Stimulated activated CD8-positive, alpha-beta memory T cell treated with anti-CD3 and anti-CD28 coated beads, Interleukin-15, amount 100 ng/mL, for 4 hours (primary cell): ENCODE data around the gene MS4A15.
A peak's percentile ranks its signal among the peaks of the same experiment; 100 is the strongest.
"Not testable (repeated sequence)": the region's sequence is repeated elsewhere in the genome, so short reads cannot be mapped to it uniquely, and the experiment has no call there.

Experiments used
- DNase-seq, 2 donors: peaks; one replicate each; pipeline ENCODE4 v3.0.0-alpha.2; 2020; ENCODE audit warnings: low read depth in 2 of 2

MS4A15 gene

GRCh38 chr11:60754887-60755286 lies 1.8 kb upstream of the MS4A15 start:
- DNase-seq: no peak

- DNase-seq: no peak
Observed at GRCh38 chr11:60757231-60757800, 649 bp downstream of the MS4A15 start.

- not testable (repeated sequence) for DNase-seq
Observed at GRCh38 chr11:60758671-60759070, 2.0 kb downstream of the MS4A15 start.

- not testable (repeated sequence) for DNase-seq
Observed at GRCh38 chr11:60759438-60760225, 3.0 kb downstream of the MS4A15 start.

GRCh38 chr11:60761436-60762190 lies 4.9 kb downstream of the MS4A15 start:
- DNase-seq: no peak

GRCh38 chr11:60762851-60763691 lies 6.4 kb downstream of the MS4A15 start:
- no peak for DNase-seq

- no peak for DNase-seq
Observed at GRCh38 chr11:60763692-60764369, 7.2 kb downstream of the MS4A15 start.

GRCh38 chr11:60764879-60765278 lies 8.2 kb downstream of the MS4A15 start:
- DNase-seq: no peak

- DNase-seq: no peak
Observed at GRCh38 chr11:60765355-60765754, 8.7 kb downstream of the MS4A15 start.

- DNase-seq: no peak
Observed at GRCh38 chr11:60766547-60766946, 9.9 kb downstream of the MS4A15 start.

GRCh38 chr11:60767388-60767811 lies 10.7 kb downstream of the MS4A15 start:
- no peak for DNase-seq

- DNase-seq: no peak
Observed at GRCh38 chr11:60768202-60768601, 11.5 kb downstream of the MS4A15 start.

- no peak for DNase-seq
Observed at GRCh38 chr11:60769273-60769672, 12.6 kb downstream of the MS4A15 start.

- DNase-seq: no peak
Observed at GRCh38 chr11:60769811-60770210, 13.1 kb downstream of the MS4A15 start.

GRCh38 chr11:60771146-60771545 lies 14.5 kb downstream of the MS4A15 start:
- no peak for DNase-seq

GRCh38 chr11:60771879-60772525 lies 15.3 kb downstream of the MS4A15 start:
- no peak for DNase-seq

GRCh38 chr11:60772666-60773065 lies 16.0 kb downstream of the MS4A15 start:
- no peak for DNase-seq

GRCh38 chr11:60774726-60775125 lies 18.1 kb downstream of the MS4A15 start:
- DNase-seq: no peak

GRCh38 chr11:60775420-60775961 lies 18.8 kb downstream of the MS4A15 start:
- peak; percentile 26 to 70 for DNase-seq

GRCh38 chr11:60776167-60776566 lies 19.5 kb downstream of the MS4A15 start:
- DNase-seq: no peak
